ENCODE measurements around the gene ERICH4.
"Not testable (repeated sequence)": the region's sequence is repeated elsewhere in the genome, so short reads cannot be mapped to it uniquely, and the experiment has no call there.

Gene ERICH4

DNA sequence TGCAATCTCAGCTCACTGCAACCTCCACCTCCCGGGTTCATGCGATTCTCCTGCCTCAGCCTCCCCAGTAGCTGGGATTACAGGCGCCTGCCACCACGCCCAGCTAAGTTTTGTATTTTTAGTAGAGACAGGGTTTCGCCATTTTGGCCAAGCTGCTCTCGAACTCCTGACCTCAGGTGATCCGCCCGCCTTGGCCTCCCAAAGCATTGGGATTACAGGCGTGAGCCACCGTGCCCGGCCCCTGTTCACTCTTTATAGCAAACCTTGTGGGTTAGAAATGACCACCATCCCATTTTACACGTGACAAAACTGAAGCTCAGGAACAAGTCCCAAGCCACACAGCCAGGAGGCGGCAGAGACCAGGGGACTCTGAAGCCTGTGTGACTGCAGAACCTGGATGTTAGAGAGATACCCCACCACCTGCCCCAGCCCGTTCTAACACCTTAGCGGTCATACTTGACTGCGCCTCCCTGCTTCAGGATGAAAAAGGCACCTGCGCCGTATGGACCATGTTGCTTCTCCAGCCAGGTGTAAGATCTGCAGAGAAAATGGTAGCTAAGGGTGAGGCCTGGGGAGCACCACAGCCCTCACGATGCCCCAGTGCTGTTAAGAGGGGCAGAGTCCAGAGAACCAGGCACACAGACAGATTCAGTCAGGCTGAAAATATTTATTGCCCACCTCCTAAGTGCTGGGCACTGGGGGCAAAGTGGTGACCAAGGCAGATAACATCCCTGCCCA, 6.9 kb upstream of the ERICH4 start:
- no peak for DNase-seq

DNA sequence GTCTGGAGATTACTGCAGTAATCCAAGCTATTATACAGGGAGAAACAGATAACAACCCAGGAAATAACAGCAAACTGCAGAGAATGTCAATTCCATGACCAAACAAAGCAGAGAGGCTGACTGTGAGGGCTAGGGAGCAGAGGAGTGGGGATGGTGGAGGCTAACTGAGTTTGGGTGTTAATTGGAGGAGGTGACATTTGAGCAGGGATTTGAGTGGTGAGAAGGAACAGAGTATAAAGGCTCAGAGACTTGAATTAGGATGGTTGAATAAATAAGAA, 6.3 kb upstream of the ERICH4 start:
- DNase-seq, result no peak

DNA sequence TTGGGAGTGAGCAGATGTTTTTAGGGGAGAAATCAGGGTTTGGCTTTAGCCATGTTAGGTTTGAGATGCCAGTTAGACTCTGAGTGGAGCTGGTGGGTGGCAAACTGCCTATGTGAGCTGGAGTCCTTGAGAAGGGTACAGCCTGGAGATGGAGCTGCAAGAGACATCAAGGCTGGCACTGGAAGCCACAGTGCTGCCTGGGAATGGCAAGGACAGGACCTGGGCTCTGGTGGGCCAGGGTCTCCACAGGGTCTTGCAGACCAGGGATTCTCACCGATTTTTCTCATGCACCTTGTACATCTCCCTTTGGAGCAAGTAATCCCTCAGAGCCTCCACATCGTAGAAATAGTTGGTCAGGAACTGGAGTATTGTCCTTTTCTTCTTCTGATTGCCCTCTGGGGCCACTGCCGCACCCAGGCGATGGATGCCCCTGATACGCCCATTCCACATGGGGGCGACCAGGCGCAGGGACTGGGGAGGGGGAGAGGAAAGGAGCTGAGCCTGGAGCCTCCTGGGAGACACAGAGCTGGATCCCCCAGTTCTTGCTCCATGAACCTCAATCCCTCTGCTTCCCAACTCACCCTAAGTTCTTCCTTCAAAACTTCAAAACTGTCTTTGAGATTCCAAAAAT, 4.9 kb upstream of the ERICH4 start:
- no peak for DNase-seq

DNA sequence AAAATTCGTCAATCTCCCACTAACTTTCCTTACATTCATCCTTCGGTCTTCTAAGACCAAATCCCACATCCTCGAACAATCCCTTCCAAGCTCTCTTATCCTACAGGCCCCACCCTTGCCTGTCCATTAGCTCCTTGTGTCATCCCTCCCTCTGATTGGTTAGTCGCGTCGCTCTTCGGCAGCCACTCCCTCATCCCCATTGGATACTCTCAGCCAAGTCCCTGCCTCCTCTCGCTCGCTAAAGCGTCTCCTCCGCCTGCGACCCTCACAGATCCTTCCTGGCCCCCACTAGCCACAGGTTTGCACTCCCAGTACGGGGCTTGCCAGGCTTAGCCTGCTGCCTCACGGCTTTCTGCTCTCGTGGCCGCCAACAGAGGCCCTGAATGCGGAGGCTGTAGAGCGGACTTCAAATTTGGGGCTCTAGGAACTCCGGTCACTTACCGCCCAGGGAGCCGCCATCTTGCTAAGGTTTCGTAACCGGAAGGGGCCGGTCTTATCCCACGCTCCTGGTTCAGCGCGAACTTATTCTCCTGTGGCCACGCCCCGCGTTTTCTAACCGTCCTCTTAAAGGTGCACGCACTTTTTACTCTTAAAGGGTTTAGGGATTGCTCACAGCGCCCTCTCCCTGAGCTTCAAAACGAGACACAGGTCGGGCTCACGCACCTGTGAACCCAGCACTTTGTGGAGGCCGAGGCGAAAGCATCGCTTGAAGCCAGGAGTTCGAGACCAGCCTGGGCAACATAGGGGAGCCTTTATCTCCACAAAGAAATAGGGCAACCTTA, 3.3 kb upstream of the ERICH4 start, which contains the start of gene DMAC2:
Gene DMAC2 (minus strand): TSS at position 472 of the 782 bp plus-strand sequence. CDS start 13 bp downstream, at position 459.
- DNase-seq, result peak; percentile 96

- DNase-seq, result no peak
Measured at GRCh38 chr19:41441321-41441945, 1.5 kb upstream of the ERICH4 start.

DNA sequence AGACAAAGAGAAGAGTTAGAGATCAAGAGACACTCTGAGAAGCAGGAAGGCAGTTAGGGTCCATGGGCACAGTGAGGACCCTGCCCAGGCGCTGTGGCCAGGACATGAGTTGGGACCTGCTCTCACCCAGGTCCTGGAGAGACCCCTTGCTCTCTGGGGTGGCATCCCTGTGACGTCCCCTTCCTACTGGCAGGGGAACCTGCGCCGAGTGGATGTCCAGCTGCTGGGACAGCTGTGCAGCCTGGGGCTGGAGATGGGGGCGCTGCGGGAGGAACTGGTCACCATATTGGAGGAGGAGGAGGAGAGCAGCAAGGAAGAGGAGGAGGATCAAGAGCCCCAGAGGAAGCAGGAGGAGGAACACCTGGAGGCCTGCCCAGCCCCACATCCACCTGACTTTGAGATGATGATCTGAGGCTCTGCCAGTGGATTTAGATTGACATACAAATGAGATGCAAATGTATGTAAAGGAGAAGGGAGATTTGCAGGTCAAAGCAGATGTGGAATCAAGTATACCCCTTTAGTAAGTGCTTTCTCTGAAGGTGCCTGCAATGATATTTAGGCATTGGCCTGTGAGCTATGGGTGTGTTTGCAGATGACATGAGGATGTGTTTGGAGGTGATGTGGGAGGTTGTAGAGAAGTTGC, 978 bp downstream of the ERICH4 start:
- no peak for DNase-seq

GRCh38 chr19:41445575-41445974, 2.6 kb downstream of the ERICH4 start:
- no peak for DNase-seq

- no peak for DNase-seq
Measured at GRCh38 chr19:41447732-41448332, 4.9 kb downstream of the ERICH4 start.

DNA sequence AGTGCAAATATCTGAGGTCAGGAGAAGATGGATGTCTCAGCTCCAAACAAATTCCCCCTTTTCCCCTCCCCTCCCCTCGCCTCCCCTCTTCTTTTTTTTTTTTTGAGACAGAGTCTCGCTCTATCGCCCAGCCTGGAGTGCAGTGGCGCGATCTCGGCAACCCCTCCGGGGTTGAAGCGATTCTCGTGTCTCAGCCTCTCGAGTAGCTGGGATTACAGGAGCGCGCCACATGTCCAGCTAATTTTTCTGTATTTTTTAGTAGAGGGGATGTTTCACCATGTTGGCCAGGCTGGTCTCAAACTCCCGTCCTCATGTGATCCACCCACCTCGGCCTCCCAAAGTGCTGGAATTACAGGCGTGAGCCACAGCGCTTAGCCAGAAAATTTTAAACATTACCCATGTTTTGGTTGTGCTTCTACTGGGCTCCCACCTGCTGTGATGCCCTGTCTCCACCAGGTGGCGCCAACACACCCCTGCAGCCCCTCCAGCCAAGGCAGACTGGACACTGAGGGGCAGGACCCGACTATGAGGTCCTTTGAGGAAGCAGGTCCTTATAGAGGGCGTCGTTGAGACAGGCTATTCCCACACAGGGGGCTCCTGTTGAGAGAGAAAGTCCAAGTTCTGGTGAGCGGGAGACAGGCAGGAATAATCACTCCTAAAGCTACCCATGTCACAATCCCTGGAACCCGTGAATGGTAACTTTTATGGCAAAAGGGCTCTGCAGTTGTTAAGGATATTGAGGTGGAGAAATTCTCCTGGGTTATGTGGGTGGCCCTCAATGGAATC, 6.3 kb downstream of the ERICH4 start:
- DNase-seq, result peak; percentile 43

- DNase-seq, result no peak
Measured at GRCh38 chr19:41449865-41450178, 6.9 kb downstream of the ERICH4 start.

DNA sequence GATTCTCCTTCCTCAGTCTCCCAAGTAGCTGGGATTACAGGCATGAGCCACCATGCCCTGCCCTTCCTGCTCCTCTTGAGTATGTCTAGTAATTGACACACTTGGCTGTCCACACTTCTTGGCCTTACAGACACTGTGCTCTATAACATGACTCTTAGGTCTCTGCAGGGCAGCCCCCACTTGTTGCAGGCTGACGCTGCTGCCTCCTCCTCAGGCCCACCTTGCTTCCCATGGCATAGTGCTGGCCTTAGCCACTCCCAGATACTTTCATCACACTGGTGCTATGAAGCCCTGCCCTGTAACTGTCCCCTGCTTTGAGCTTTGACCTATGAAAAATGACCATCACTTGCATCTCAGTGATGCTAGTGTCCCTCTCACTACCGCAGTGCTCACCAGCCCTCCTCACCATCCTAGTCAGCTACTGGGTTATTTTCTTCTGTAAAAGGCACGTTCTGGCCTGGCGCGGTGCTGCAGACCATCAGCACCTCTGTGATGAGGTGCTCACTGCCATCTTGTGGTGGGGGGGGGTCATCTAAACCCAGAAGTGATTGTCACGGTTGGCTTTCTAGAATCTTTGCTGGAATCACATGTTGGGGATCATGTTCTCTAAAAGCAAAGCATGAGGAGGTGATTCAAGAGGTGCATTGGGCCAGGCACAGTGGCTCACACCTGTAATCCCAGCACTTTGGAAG, 9.8 kb downstream of the ERICH4 start:
- no peak for DNase-seq

DNA sequence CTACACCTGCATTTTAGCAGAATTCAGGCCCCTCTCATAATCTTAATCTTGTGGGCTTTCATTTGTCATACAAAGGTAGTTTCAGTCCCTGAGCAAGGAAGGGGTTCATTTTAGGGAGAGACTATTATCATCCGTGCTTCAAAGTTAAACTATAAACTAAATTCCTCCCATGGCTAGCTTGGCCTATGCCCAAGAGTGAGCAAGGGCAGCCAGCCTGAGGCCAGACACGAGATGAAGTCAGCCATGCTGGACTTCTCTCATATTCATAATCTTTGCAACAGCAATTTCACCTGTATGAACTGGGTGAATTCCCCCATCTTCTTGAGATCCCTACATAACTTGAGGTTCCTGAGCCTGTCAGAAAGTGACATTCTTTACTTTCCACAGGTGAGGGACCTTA, 13.0 kb downstream of the ERICH4 start:
- no peak for DNase-seq

- no peak for DNase-seq
Measured at GRCh38 chr19:41456342-41456918, 13.5 kb downstream of the ERICH4 start.

DNA sequence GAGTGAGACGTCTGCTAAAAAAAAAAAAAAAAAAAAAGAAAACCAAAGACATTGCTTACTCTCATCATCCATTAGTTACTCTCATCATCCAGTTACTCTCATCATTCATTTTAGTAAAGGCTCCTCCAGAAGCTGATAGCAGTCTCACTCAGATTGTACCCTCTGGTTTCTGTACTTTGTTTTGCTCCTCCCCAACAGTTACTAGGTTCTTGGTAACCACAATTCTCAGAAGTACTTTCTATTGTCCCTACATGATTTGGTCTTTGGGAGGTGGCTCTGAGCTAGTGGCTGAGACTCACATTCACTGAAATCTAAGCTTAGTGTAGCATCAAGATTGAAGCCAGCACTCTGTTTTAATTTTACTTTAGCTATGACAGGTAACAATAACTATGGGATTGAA, 14.3 kb downstream of the ERICH4 start:
- DNase-seq, result no peak

DNA sequence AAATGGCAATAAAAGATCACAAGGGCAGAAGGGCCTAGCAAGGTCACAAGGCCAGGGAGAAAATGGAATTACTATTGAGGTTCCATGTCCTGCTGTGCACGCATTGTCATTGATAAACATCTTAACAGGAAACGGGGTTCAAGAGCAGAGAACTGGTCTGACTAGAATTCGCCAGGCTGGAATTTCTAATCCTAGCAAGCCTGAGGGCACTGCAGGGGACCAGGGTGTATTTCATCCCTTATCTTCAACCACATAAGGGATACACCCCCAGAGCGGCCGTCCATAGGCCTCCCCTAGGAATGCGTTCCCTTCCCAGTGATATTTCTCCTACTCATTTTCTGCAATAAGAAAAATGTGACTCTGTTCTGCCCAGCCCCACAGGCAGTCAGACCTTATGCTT, 19.5 kb downstream of the ERICH4 start:
- no peak for DNase-seq

GRCh38 chr19:41463257-41464256, 20.6 kb downstream of the ERICH4 start:
- DNase-seq, result not testable (repeated sequence)

- DNase-seq, result no peak
Measured at GRCh38 chr19:41476583-41476982, 33.6 kb downstream of the ERICH4 start.

DNA sequence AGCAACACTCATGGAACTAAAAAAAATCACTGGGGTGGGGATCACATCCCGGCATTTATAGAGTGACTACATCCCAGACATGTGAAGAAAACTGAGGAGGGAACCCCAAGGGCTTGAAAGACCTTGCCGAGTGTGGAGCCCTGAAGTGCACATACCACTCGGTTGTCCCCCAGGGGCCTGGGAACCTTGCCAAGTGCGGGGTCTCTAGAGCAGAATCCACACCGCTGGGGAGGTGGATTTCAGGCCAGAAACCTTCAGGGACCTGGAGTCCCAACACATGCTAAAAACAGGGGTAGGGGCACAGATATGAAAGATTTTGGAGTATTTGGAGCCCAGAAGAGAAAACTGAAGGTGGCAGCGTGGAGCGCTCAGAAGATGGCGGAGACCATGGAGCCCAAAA, 35.2 kb downstream of the ERICH4 start:
- no peak for DNase-seq

GRCh38 chr19:41478875-41479756, 36.2 kb downstream of the ERICH4 start:
- no peak for DNase-seq

All from NCI-H1092 treated with DMSO at 0.1 percent for 48 hours (cell line).